HG03064 (cell line): ENCODE results near the gene SLCO6A1.
A peak's percentile ranks its signal among the peaks of the same experiment; 100 is the strongest.
"Not testable (repeated sequence)": the region's sequence is repeated elsewhere in the genome, so short reads cannot be mapped to it uniquely, and the experiment has no call there.

ENCODE experiments used
- ATAC-seq: cut with Tn5 transposase; IDR thresholded peaks from one replicate; pipeline ENCODE4 v1.9.1; 2021; ENCODE audit warnings: low read depth; ENCODE audit not compliant: unreplicated experiment

The SLCO6A1 gene, protein sequence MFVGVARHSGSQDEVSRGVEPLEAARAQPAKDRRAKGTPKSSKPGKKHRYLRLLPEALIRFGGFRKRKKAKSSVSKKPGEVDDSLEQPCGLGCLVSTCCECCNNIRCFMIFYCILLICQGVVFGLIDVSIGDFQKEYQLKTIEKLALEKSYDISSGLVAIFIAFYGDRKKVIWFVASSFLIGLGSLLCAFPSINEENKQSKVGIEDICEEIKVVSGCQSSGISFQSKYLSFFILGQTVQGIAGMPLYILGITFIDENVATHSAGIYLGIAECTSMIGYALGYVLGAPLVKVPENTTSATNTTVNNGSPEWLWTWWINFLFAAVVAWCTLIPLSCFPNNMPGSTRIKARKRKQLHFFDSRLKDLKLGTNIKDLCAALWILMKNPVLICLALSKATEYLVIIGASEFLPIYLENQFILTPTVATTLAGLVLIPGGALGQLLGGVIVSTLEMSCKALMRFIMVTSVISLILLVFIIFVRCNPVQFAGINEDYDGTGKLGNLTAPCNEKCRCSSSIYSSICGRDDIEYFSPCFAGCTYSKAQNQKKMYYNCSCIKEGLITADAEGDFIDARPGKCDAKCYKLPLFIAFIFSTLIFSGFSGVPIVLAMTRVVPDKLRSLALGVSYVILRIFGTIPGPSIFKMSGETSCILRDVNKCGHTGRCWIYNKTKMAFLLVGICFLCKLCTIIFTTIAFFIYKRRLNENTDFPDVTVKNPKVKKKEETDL

DNA sequence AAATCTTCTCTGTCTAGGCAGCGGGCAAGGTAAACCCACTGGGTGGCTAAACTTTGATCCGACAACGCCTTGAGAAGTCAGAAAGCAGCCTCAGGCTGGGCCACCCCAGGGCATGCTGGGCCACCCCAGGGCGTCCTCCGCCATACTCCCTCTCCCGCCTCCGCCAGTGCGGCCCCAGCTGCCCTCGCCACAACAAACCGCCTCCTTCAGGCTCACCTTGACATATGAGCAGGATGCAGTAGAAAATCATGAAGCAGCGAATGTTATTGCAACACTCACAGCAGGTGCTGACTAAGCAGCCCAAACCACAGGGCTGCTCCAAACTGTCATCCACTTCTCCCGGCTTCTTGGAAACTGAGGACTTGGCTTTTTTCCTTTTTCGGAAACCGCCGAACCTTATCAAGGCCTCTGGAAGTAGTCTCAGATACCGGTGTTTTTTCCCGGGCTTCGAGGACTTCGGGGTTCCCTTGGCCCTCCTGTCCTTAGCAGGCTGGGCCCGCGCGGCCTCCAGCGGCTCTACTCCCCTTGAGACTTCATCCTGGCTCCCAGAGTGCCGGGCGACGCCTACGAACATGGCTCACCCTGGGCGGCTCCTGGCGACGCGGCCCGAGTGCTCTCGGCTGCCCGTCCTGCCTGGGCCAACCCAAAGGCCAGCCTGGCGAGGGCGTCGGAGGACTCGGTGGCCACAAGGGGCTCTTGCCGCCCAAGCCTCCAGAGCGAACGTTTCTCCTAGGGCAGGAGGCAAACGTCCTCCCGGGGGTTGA lies at the start of gene SLCO6A1:
Gene SLCO6A1, minus strand, starts transcription at position 731 of the 764 bp plus-strand sequence. Its CDS starts 157 bp downstream, at position 574.
- ATAC-seq = no peak

DNA sequence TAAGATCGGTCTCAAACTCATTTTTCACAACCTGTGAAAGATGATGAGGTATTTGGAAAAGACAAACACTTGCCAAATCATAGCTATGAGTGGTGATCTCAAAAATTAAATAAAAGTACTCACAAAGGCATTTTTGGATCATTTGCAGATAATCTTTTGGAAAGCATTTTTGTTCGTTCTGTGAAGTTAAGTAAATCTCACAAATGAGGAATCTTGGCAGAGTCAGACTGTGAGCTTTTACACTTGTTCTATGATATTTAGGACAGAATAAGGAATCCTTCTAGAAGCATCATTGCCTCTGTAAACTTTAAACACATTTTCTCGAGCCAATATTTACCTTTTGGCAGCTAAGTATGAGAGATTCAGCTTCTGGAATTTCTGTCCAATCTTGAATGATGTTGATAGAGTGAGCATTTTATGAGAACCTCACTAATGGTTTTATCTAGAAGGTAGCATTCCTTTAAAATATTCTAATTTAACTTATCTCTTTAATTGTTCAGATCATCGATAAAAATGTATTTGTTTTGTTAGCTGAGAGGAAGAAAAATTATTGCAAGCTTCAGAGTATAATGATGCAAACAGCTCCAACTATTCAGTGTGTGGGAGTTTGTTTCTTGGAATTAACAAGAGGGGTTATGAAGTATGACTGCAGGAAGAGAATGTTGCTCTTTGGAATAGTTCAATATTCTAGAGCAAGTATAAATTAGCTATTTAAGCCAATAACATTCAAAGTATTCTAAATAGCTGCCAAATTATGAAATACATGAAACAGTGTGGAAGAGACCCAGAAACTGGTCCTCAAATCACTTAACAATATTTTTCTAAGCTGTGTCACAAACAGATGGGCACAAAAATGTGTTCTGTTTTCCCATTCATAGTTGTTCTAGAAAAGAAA lies 48.6 kb upstream of the SLCO6A1 start:
- ATAC-seq = no peak

DNA sequence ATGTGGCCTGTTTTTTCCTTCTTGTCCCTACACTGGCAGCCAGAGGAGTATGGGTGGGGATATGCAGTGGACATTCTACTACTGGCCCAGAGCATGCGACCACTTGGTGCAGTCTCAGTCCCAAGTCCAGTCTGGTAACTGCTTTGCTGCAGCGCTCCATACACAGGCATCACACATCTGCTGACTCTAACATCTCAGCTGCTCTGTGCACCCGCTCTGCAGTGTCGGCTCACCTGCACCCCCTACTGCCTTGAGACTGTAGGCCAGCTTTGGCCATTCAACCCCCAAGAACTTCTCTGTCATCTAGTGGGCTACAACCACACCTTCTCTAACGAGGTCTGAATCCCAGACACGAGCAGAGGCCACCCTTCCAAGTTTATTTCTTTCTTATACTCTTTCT lies 46.4 kb upstream of the SLCO6A1 start:
- peak; percentile 61 for ATAC-seq

DNA sequence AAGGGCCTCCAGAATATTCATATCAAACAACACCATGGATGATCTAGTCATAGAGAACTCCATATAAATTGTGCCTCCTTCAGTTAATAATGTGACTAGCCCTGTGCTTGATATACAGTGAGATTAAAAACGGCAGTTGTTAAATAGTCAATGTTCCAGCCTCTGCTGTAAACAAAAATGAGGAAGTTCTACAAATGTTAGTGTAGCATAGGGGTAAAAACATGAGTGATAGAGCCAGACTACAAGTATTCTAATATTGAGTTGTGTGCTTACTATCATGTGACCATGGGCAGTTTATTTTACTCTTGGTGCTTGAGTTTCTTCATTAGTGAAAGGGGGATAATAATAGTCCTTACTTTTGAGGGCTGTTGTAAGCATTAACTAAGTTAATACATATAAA lies 43.3 kb upstream of the SLCO6A1 start:
- no peak for ATAC-seq

DNA sequence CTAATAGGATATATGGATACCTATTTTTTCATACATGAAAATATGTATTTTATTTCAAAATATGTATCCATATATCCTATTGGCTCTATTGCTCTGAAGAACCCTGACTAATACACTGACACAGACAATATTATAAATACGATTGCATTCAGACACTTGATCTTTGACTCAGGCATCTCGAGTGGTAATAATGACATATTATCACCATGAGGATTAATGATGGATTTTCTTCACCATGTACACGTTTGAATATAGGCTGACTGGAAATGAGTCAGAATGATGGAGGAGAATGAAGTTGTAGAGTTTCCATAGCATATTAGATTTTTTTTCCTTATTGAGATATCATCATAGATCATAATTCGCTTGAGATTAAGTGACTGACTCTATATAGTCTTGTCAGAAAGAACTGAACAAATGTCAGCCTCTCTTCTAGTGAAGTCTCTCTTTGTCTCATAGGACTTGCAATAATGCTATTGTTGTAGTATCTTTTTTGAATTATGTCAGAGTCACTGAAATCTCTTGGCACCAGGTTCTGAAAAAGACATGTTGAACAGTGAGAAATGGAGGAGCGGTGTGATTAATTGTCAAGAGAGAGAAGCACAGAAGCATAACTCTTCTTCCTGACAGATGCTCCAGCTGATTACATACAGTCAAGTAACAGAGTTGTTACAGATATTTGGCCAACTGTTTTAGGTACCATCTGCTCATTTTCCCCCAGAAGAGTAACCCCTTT lies 41.4 kb upstream of the SLCO6A1 start:
- ATAC-seq = no peak

DNA sequence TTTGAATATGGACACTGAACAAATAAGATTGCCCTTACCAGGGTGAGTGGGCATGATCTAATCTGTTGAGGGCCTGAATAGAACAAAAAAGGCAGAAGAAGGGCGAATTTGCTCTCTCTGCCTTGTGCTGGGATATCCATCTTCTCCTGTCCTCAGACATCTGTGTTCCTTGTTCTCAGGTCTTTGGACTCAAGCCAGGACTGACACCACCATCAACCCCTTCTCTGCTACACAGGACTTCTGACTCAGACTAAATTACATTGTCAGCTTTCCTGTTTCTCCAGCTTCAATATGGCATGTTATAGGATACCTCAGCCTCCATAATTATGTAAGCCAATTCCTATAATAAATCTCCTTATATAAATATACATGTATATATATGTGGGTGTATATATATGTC lies 40.8 kb upstream of the SLCO6A1 start:
- no peak for ATAC-seq

DNA sequence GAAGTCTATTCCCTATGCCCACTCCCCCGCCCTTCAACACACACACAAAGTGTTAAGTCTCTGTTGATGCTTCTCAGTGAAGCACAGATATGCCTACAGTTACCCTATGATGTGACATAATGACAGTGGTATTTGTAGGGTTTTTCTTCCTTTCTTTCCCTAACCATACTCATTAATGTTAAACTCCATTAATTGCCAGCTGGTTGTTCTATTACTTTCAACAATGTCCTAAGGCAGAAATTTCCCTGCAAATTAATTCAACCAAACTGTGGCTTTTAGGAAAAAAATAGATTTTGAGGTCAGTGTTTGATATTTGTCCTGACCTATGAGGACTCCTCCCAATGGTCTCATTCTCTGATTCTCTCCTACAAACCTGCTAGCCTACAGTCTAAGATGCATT lies 38.2 kb upstream of the SLCO6A1 start:
- ATAC-seq = no peak

DNA sequence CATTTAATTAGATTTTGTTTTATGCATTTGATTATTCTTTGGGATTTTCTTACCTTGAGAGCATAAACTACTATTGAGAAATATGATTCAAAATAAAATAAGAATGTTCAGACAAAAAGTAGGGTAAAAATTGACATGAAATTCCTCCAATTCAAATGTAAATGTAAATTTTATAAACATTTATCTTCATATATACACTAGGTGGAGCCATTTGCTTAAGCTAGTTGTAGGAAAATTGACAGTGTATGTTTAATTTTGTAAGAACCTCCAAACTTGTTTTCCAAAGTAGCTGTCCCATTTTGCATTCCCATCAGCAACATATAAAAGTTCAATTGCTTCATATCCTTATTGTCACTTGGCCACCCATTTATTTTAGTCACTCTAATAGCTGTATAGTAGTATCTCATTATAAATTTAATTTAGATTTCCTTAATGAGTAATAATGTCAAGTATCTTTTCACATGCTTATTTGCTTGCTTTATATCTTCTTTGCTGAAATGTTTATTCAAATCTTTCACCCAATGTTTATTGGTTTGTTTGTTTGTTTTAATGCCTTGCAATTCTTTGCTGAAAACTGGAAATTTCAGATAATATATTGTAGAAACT lies 37.6 kb upstream of the SLCO6A1 start:
- no peak for ATAC-seq

DNA sequence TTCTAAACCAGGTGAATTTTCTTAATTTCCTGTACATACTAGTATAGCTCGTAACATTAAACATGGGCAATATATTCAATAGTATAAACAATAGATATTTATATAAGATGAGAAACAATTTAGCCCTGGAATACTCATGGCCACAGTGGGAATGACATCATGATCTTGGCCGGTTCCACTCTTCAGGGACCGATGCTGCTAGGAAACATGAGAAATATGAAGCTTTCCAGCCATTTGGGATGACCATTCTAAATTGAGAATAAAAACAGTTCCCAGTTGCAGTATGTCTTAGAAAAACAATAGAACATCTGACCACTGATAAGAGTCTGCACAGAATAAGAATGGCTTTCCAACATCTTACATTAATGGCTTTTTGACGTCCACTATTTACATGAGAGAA lies 33.3 kb upstream of the SLCO6A1 start:
- no peak for ATAC-seq

DNA sequence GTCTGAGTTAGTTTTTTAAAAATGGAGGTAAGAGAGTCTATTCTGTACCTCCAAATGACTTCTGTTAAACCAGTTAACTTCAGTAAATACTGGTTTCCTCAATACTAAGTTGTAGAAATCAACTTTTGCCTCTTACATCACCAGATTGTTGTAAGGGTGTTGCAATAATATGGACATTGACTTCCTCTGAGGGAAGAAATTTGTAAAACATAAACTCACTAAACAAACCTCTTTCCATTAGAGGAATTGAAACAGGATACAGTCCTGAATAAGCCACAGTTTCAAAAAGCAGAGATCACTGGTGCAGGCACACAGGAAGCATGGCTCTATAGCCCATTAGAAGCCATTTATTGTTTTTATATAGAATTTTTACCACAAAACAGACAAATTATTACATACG lies 32.7 kb upstream of the SLCO6A1 start:
- no peak for ATAC-seq

DNA sequence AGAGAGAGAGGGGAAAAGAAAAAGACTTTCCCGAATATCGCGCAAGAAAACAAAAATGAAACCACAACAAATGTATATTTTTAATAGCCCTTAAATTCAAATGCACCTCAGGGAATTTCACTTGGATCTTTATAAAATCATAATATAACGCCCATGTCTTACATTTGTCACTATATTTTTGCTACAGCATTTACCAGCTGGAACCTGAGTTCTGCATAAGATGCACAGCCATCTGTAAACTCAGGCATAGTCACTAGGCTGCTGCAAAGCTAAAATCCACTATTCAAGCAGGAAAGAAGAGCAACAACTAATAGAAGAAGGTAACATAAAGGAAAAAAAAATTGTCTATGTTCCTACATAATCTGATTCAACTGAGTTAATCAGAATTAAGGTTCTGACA lies 30.6 kb upstream of the SLCO6A1 start:
- no peak for ATAC-seq

DNA sequence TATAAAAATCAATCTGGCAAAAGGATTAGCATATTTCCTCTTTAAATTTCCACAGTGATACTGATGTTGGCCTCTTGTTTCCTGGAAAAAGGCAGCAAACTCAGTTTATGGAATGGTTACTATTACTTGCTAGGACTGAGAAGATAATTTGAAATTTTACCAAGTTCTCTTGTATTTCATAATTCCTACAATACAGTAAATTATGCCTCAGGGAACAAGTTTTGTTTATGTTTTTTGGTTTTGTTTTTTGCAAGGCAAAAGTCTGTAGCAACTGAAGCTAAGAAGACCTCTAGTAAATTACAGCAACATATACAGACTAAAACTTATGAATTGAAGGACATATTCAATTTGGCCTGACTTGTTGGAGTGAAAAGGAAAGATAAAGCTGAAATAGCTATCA lies 30.2 kb upstream of the SLCO6A1 start:
- ATAC-seq = no peak

DNA sequence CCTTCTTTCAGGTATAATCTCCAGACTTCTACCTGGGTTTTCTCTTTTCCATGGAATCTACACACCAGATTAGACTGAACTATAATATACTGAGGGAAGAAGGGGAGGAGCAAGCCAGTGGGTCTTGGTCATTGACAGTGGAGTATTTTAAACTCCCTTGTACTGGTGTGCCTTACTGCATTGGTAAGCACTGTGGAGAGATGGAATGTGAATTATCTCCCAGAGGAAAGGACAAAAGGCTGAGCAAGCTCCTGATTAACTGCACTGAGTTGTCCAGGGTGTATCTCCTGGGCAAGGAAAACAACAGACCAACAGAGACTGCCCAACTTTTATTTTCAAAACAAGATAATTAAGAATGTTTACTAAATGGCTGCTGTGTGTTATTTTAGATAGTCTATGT lies 29.8 kb upstream of the SLCO6A1 start:
- ATAC-seq = no peak

DNA sequence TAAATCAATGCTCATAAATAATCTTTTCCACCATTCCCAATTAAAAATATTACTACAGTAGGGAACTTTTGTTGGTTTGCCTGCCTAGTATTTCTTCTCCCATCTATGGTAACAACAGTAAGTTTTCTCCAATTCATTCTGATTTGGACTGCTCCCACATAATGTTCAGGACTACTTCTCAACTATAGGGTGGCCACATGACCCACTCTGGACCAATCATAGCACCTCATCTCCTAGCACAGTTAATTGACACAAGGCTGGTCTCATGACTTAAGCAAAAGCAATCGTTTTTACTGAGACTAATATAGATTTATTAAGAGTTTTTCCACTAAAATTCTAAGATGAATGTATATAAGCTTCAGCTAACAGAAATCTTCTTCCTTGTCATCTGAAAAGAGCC lies 28.7 kb upstream of the SLCO6A1 start:
- no peak for ATAC-seq

DNA sequence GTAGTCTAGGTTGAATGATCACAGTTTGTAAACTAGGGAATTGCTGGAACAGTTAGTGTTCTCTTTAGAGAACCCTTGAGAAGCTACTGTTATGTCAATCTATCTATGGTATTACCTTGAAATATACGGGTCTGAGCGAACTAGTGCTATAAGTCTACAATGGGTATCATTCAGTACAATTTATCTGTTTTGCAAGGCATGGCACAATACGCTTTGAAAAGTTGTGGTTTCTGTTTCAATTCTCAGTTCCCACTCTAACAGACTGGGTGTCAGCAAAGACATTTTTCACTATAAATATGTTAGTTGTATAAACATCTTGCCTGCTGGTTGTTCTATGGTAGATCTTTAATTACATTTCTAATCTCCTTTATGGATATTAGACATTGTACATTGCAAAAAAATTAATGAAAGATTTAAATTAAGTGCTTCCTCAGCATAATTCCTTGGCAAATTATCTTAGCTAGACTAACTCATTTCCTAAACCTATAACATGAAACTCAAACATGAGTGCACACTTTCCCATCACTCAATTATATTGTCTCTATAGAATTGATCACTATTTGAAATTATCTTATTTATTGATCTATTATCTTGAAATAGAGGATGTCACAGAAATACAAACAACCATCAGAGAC lies 24.9 kb upstream of the SLCO6A1 start:
- ATAC-seq = peak; percentile 100

DNA sequence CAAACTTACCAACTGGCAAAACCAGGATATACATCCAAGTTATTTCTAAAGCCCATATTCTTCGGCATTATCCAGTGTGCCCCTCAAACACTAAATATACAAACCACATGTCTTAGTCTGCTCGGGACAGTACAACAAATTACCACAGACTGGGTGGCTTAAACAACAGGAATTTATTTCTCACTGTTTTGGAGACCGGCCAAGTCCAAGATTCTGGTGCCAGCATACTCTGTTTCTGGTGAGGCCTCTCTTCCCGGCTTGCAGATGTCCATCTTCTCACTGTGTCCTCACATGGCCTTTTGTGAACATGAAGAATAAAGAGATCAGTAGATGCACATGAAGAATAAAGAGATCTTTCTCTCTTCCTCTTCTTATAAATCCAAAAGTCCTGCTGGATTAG lies 12.9 kb upstream of the SLCO6A1 start:
- no peak for ATAC-seq

DNA sequence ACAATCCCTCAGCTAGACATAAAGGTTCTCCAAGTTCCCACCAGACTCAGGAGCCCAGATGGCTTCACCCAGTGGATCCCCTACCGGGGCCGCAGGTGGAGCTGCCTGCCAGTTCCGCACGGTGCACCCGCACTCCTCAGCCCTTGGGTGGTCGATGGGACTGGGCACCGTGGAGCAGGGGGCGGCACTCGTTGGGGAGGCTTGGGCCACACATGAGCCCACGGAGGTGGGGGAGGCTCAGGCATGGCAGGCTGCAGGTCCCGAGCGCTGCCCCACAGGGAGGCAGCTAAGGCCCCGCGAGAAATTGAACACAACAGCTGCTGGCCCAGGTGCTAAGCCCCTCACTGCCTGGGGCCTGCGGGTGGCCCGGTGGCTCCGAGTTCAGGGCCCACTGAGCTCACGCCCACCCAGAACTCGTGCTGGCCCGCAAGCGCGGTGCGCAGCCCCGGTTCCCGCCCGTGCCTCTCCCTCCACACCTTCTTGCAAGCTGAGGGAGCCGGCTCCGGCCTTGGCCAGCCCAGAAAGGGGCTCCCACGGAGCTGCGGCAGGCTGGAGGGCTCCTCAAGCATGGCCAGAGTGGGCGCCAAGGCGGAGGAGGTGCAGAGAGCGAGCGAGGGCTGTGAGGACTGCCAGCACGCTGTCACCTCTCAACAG lies 7.4 kb downstream of the SLCO6A1 start:
- not testable (repeated sequence) for ATAC-seq

DNA sequence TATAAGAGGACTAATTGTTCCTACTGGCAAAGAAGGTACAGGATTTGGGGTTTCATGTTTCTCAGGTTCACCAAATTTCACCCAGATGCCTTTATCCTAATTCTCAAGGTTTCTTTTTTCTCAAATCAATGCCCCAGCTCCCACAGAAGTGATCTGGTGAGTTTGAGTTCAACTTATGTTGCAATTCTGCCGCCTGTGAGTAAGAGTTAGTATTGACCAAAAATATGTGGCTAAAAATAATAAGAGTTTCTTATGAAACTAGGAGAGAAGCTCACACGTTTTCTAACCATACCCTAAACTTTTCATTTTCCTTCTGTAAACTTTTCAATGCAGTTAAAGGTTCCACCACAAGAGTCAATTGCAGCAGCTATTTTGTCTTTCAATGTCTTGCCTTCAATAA lies 15.1 kb downstream of the SLCO6A1 start:
- ATAC-seq = no peak
